HG02571 (cell line): ENCODE results near the gene ARTN.
A peak's percentile ranks its signal among the peaks of the same experiment; 100 is the strongest.

ENCODE experiments used
- ATAC-seq: cut with Tn5 transposase; IDR thresholded peaks from one replicate; pipeline ENCODE4 v1.9.1; 2021; ENCODE audit warnings: mild to moderate bottlenecking, moderate library complexity; ENCODE audit not compliant: unreplicated experiment

ARTN gene

DNA sequence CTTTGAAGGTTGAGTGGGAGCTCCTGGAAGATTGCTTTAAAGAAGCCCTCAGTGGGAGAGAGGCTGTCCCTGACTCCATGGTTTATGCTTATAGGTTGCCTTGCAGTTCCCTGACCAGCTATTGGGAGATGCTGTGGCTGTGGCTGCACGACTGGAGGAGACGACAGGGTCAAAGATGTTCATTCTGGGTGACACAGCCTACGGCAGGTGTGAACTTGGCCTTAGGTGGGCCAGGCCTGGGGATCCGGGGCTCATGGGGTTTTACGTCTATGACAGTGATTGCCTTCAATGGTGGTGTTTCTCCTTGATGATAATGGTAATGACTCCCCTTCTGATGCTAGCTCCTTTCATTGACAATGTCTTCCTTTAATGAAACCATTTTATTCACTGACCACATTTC, 36.9 kb downstream of the ARTN start:
- ATAC-seq: no peak

DNA sequence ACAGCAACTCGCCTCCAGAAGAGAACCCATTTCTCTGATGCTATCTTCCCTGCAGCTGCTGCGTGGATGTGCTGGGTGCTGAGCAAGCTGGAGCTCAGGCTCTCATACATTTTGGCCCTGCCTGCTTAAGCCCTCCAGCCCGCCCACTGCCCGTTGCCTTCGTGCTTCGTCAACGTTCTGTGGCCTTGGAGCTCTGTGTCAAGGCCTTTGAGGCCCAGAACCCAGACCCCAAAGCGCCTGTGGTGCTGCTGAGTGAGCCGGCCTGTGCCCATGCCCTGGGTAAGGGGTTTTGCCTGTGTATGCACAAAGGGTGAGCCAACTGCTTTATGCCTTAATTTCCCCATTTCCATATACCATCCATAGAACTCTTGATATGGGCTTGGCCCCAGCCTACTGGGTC, 37.3 kb downstream of the ARTN start:
- ATAC-seq: no peak

DNA sequence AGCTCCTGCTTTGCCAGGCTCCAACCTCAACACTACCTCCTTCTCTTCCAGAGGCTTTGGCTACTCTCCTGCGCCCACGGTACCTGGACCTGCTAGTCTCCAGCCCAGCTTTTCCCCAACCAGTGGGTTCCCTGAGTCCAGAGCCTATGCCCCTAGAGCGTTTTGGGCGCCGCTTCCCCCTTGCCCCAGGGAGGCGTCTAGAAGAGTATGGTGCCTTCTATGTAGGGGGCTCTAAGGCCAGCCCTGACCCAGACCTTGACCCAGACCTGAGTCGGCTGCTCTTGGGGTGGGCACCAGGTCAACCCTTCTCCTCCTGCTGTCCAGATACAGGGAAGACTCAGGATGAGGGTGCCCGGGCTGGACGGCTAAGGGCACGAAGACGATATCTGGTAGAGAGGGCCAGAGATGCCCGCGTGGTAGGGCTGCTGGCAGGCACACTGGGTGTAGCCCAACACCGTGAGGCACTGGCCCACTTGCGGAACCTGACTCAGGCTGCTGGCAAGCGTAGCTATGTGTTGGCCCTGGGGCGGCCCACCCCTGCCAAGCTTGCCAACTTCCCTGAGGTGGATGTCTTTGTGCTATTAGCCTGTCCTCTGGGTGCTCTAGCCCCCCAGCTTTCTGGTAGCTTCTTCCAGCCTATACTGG, 37.9 kb downstream of the ARTN start:
- ATAC-seq: no peak

DNA sequence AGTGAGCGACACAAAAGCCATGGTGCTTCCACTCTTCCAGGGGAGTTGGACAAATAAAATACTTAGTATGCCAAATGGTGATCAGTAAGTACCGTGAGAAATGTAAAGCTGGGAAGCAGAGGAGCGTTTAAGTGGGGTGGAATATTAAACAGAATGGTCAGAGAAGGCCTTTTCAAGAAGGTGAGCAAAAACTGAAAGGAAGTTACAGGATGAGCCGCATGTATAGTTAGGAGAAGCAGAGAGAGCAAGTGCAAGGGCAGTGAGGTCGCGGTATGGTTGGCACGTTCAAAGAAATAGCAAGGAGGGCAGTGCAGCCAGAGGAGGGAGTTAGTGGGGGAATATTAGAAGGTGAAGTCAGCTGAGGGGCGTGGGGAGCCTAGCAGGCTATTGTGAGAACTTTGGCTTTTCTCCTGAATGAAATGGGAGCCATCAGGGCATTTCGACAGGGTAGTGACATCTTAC, 40.4 kb downstream of the ARTN start:
- no peak for ATAC-seq

DNA sequence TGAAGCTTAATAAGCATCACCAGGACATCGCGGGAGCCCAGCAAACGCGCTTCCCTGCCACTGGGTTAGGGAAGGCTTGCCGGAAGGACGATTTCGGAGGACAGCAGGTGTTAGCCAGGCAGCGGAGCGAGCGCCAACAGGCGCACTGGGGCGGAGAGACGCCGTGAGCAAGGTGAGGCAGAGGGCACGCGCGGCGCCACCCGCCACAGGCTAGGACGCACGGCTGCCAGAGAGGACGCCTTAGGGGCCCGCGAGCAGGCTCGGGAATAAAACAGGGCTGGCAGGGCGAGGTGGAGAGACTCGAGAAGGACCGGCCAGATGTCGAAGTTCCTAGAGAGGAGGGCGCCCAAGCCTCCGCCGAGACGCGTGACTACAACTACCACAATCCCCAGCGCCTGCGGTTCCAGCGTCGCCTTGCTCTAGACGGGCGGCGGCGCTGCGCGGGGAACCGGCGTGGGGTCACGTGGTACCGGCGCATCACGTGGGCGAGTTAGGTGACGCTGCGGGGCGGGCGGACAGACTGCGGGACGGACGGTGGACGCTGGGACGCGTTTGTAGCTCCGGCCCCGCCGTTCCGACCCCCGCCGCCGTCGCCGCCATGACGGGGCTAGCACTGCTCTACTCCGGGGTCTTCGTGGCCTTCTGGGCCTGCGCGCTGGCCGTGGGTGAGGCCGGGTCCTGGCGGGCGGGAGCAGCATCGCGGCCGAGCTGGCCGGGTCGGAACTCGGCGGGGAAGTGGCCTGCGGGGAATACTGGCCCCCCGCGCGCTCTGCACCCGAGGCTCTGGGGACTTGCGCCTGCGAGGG, 41.0 kb downstream of the ARTN start, which contains the start of gene ATP6V0B:
Gene ATP6V0B (plus strand): TSS at position 518 of the 806 bp plus-strand sequence. CDS start 81 bp downstream, at position 599.
- ATAC-seq: peak; percentile 61

DNA sequence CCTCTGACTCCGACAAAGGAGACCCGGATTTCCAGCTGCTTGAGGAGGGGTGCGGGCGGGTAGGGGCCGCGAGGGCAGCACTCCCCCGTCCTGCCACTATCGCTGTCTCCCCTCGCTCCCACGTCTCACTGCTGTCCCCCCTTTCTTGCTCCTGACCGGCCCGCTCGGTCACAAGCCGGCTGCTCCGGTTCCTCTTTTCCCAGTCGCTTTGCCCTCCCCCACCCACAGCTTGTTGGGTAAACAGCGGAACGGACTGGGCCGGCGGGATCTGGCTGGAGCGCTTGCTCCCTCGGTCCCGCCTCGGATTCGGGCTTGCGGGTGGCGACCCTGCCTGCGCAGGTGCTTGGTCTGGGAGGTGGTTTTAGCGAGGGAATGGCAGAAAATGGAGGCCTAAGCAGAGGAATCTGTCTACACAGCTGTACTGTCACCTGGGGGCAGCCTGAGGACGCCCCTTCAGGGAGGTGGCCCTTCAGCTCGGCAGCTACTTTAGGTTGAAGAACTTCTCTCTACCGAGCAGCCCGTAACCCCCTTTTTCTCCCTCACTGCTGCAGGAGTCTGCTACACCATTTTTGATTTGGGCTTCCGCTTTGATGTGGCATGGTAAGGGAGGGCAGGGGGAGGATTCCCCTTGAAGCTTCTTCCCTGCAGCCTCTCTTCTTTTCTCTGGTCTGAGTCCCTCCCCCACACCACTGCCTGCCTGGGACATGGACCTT, 41.8 kb downstream of the ARTN start:
- ATAC-seq: no peak

DNA sequence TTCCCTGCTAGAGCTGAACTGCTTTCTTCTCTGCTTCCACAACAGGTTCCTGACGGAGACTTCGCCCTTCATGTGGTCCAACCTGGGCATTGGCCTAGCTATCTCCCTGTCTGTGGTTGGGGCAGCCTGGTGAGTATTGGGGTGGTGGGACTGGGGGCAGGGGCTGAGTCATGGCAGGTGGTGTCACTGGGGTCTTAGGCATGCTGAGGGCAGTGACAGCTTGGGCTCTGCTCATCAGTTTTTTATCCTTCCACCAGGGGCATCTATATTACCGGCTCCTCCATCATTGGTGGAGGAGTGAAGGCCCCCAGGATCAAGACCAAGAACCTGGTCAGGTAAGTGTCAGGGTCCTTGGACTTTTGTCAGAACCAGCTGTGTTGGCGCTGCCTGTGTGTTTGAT, 42.4 kb downstream of the ARTN start:
- no peak for ATAC-seq

DNA sequence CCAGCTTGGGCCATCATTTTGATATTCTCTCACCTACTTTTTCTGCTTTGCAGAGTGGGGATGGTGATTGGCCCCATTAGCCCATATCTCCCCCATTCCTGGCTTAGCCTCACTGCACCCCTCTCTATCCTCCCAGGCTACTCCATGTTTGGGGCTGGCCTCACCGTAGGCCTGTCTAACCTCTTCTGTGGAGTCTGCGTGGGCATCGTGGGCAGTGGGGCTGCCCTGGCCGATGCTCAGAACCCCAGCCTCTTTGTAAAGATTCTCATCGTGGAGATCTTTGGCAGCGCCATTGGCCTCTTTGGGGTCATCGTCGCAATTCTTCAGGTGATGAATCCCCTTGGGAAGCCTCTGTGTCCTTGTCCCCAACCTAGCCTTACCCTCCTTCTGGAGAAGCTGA, 43.3 kb downstream of the ARTN start:
- no peak for ATAC-seq

DNA sequence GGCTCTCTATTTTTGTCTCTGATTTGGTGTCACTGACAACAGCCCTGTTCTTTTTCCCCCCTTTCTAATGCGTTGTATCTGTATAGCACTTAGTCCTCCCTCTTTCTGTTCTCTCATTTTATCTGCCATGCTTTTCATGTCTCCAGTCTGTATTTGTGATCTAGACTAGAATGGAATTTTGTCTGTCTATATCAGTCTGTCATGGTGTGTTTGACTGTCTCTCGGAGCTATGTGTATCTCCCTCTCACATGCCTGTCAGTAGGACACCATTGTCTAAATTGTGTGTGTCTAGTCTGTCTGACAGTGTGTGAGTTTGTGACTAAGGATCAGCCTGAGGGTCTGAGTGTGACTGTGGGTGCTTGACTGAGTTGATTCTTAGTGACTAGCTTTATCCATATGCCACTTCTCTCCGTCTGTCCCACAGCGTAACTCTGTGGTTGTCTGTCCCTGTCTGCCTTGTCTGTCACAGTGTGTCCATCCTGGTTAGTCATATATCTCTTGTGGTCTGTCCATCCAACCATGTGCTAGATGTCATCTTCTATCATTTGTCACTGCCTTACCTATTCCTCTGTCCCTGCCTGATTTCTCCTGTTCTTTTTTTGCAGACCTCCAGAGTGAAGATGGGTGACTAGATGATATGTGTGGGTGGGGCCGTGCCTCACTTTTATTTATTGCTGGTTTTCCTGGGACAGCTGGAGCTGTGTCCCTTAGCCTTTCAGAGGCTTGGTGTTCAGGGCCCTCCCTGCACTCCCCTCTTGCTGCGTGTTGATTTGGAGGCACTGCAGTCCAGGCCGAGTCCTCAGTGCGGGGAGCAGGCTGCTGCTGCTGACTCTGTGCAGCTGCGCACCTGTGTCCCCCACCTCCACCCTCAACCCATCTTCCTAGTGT, 44.0 kb downstream of the ARTN start:
- no peak for ATAC-seq

DNA sequence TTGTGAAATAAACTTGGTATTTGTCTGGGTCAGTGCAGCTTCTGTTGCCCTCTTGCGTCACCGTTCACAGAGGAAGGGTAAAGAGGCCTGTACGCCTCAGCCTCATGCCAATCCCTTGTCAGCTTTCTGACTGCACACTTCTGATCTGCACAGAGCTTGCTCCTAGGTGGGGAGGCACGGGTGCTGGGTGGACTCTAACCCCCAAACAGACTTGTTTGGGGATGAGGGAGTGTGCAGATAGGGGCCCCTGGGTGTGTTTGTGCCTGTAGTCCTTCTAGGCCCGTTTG, 44.6 kb downstream of the ARTN start:
- ATAC-seq: no peak

DNA sequence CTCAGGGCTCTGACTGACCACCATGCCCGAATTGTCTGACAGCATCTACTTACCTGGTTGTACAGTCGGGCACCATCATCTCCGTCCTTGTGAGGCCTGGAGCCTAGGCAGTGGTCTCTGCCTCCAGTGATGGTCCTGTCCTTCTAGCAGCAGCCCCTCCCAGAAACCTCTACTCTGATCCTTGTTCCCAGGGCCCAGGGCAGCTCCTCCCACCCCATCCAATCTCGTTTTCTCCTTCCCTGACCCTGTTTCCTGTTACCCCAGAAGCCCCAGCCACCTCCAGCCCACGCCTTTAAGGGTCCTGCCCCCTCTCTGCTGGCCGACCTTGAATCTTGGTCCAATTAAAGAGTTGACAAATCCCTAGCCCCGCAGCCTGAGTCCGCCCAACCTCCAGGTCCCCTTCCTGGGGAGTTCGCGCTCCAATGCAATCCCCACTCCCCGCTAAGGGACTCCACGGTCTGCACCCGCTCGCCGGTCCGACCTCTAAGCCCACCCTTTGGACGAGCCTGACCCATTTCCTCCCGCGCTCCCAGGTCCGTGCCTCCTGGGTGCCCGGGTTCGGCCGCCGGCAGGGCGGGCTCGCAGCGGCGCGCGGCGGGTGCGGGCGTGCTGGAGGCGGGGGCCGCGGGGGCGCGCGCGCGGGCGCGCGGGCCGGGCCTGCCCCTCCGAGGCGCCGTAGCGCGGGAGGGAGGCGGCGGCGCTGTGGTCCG, 45.1 kb downstream of the ARTN start, which contains the start of gene B4GALT2:
Gene B4GALT2 (plus strand): TSS at position 660 of the 710 bp plus-strand sequence. CDS start 1,951 bp downstream, outside the sequence.
- no peak for ATAC-seq

DNA sequence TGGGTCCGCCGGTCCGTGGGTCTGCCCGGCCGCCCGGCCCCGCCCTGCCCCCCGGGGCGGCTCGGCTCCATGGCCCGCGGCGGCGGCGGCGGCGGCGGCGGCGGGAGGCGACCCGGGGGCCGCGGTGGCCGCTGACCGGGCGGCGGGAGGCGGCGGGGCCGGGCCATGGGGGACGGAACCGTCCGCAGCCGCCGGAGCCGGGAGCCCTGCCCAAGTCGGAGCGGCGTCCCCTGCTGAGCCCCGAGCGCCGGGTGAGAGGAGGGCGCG, 45.6 kb downstream of the ARTN start:
- no peak for ATAC-seq

DNA sequence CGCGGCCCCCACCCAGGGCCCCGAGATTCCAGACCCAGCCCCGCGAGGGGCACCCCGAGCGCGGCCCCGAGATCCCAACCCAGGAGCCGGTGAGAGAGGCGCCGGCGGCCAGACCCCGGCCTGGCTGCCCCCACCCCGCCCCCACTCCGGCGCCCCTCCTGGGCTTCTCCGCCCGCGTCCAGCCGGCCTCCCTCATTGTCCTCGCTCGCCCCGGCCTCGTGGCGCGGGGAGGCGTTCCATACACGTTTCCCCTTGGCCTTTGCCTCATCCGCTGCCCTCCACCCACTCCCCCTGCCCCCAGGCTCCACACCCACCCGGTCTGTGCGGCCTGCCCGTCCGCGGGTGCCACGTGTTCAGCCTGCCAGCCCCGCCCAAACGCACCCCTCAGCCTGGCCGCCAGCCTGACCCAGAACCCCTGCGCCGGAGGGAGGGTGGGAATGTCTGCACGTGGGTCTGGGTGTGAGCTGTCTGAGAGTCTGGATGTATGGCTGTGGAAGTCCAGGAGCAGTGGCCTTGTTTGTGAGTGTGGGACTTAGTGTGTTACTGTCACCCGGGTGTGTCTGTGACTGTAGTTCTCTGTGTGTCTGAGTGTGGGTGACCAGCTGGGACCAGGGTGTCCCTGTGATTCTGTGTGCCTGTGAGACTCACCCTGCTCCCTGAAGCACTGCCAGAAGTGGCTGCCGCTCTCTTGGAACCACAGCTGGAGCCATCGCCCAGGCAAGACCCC, 46.1 kb downstream of the ARTN start:
- no peak for ATAC-seq

DNA sequence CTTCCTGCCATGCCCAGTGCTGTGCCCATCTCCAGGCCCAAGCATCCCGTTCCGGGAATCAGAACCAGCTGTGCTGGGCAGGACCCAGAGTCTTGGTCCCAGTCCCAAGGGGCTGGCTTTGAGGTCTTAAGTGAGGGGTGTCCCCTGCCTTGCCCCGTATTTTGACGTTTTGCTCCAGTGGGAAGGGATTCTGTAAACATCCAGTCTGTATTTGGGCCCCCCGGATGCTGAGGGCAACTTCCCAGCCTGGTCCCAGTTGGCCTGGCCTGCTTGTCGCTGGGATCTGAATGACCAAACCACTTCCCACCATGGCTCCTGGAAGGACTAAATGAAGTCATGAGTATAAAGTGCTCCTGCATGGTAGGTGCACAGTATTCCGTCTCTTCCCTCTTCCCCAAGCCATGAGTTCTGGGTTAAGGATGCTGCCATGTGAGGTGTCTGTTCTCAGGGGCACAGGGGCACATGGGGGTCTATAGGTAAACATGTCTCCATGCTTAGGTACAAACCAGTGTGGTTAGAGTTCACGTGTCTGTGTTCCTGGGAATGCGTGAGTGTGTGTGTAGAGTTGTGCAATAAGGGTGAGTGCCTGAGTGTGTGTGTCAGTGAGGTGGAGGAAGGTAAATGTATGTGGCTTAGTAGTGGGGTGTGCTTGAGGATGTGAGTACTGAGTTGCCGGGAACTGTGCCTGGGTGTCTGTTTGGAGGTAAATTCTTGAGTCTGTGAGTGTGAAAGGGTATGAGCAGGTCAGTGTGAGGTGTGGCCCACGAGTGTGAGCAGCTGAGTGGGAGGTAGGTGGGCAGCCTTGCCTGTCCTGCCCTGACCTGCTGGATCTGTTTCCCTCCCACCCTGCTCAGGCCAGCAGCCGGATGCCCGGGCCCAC, 46.9 kb downstream of the ARTN start:
- no peak for ATAC-seq

DNA sequence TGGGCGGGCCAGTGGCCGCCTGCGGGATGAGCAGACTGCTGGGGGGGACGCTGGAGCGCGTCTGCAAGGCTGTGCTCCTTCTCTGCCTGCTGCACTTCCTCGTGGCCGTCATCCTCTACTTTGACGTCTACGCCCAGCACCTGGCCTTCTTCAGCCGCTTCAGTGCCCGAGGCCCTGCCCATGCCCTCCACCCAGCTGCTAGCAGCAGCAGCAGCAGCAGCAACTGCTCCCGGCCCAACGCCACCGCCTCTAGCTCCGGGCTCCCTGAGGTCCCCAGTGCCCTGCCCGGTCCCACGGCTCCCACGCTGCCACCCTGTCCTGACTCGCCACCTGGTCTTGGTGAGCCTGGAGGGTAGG, 47.5 kb downstream of the ARTN start:
- ATAC-seq: no peak

DNA sequence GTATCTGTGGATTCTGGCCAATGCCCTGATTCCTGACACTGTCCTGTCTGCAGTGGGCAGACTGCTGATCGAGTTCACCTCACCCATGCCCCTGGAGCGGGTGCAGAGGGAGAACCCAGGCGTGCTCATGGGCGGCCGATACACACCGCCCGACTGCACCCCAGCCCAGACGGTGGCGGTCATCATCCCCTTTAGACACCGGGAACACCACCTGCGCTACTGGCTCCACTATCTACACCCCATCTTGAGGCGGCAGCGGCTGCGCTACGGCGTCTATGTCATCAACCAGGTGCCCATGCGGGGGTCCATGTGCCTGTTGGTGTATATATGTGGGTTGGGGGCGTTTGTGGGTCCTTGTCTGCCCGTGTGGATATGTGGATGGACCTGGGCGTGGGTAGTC, 48.0 kb downstream of the ARTN start:
- no peak for ATAC-seq

DNA sequence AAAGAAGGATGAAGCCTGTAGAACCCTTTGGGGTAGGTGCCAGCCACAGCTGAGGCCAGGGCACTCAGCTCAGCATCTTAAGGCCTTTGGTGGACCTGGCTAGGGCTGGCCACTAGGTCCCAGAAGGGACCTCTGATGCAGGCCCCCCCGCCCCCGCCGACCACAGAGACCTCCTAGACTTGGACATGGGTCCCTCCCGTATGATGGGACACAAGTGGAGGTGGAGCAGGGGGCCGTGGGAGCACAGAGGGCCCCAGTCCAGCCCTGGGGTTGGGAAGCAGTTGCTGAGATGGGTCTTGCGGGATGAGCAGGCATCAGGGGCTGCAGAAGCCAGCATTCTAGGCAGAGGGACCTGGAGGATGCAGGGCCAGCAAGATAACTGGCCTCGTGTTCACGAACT, 48.6 kb downstream of the ARTN start:
- ATAC-seq: no peak

DNA sequence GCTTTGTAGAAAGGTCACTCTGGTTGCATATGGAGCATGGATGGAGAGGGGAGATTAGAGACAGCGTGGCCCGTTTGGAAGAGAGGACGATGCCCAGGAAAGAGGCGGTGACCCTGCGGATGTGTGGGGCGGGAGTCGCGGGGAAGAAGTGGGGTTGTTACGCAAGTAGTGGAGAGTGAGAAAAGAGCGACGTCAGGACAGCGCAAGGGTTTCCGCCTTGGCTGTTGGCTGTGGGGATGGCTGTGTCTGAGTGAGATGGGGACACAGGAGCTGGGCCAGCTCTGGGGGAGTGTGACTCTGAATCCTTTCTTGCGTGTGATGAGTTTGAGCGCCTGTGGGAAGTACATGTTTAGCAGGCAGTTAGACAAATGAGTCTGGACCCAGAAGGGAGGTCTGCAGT, 49.2 kb downstream of the ARTN start:
- ATAC-seq: no peak
